Skeletal muscle satellite cell (primary cell): Measurements from ENCODE around the gene KRT14.
"Not testable (repeated sequence)": the region's sequence is repeated elsewhere in the genome, so short reads cannot be mapped to it uniquely, and the experiment has no call there.

ENCODE experiments used
- H3K27me3 ChIP-seq: 2 replicates; pipeline ENCODE4 v1.7.0; 2013; ENCODE audit warnings: low read length; ENCODE audit not compliant: control insufficient read depth, insufficient read depth
- H3K36me3 ChIP-seq: 2 replicates; pipeline ENCODE4 v1.7.0; 2013; ENCODE audit warnings: mild to moderate bottlenecking, control low read depth, low read length; ENCODE audit not compliant: insufficient read depth
- H3K4me1 ChIP-seq: 2 replicates; pipeline ENCODE4 v1.7.0; 2013; ENCODE audit warnings: low read length; ENCODE audit not compliant: control insufficient read depth, insufficient read depth
- H3K4me2 ChIP-seq: 2 replicates; pipeline ENCODE4 v1.7.0; 2013; ENCODE audit warnings: mild to moderate bottlenecking, low read length
- H3K4me3 ChIP-seq: 2 replicates; pipeline ENCODE4 v1.7.0; 2013; ENCODE audit warnings: low read length
- H3K9ac ChIP-seq: 2 replicates; pipeline ENCODE4 v1.7.0; 2013; ENCODE audit warnings: mild to moderate bottlenecking, low read depth, low read length, moderate library complexity
- H3K9me3 ChIP-seq: replicated peaks from 2 replicates; pipeline ENCODE4 v1.7.0; 2013; ENCODE audit warnings: mild to moderate bottlenecking, control low read depth, low read length

Gene KRT14

GRCh38 chr17:41547921-41548843 lies 38.5 kb downstream of the KRT14 start:
- peaks cover 26% of the 10 kb centered on the region for H3K4me1 ChIP-seq
- no peak overlapping the region for H3K4me3 ChIP-seq
- peak overlapping the region; percentile 73 for H3K9ac ChIP-seq

GRCh38 chr17:41547378-41547841 lies 39.3 kb downstream of the KRT14 start:
- Histone ChIP-seq H3K4me1 (peaks cover 26% of the 10 kb centered on the region), H3K9ac (peak overlapping the region; percentile 54), H3K27me3 (no peaks in the 10 kb centered on the region)

More at GRCh38 chr17:41547921-41548843, 38.5 kb downstream of the KRT14 start:
- Histone ChIP-seq H3K4me2 (peak overlapping the region; percentile 53), H3K36me3 (no peaks in the 10 kb centered on the region), H3K27me3 (no peaks in the 10 kb centered on the region), H3K9me3 (no peaks in the 10 kb centered on the region)

GRCh38 chr17:41546819-41547218 lies 39.9 kb downstream of the KRT14 start:
- Histone ChIP-seq H3K36me3 (no peaks in the 10 kb centered on the region), H3K4me2 (no peak overlapping the region), H3K4me3 (no peak overlapping the region)

More at GRCh38 chr17:41547378-41547841, 39.3 kb downstream of the KRT14 start:
- peak overlapping the region; percentile 53 for H3K4me2 ChIP-seq
- H3K4me3 ChIP-seq, result no peak overlapping the region
- H3K36me3 ChIP-seq, result no peaks in the 10 kb centered on the region
- no peaks in the 10 kb centered on the region for H3K9me3 ChIP-seq

GRCh38 chr17:41545829-41546410 lies 40.8 kb downstream of the KRT14 start:
- Histone ChIP-seq H3K36me3 (no peaks in the 10 kb centered on the region), H3K9me3 (no peaks in the 10 kb centered on the region), H3K4me1 (peaks cover 26% of the 10 kb centered on the region), H3K27me3 (no peaks in the 10 kb centered on the region), H3K4me3 (no peak overlapping the region), H3K4me2 (no peak overlapping the region), H3K9ac (no peak overlapping the region)

More at GRCh38 chr17:41546819-41547218, 39.9 kb downstream of the KRT14 start:
- Histone ChIP-seq H3K4me1 (peaks cover 26% of the 10 kb centered on the region), H3K9me3 (no peaks in the 10 kb centered on the region), H3K9ac (no peak overlapping the region), H3K27me3 (no peaks in the 10 kb centered on the region)

GRCh38 chr17:41544935-41545334 lies 41.8 kb downstream of the KRT14 start:
- Histone ChIP-seq H3K36me3 (no peaks in the 10 kb centered on the region), H3K4me1 (peaks cover 26% of the 10 kb centered on the region), H3K27me3 (no peaks in the 10 kb centered on the region), H3K4me3 (no peak overlapping the region), H3K4me2 (no peak overlapping the region), H3K9ac (no peak overlapping the region), H3K9me3 (no peaks in the 10 kb centered on the region)

- no peaks in the 10 kb centered on the region for H3K27me3 ChIP-seq
- no peak overlapping the region for H3K4me2 ChIP-seq
- no peaks in the 10 kb centered on the region for H3K36me3 ChIP-seq
- no peaks in the 10 kb centered on the region for H3K9me3 ChIP-seq
- no peak overlapping the region for H3K9ac ChIP-seq
- H3K4me1 ChIP-seq, result peaks cover 23% of the 10 kb centered on the region
- no peak overlapping the region for H3K4me3 ChIP-seq
Measured at GRCh38 chr17:41544491-41544892, 42.2 kb downstream of the KRT14 start.

- H3K4me1 ChIP-seq, result peaks cover 14% of the 10 kb centered on the region
- H3K4me3 ChIP-seq, result not testable (repeated sequence)
Measured at GRCh38 chr17:41542786-41543185, 43.9 kb downstream of the KRT14 start.

GRCh38 chr17:41542357-41542756 lies 44.3 kb downstream of the KRT14 start:
- H3K4me1 ChIP-seq, result peaks cover 10% of the 10 kb centered on the region
- H3K36me3 ChIP-seq, result no peaks in the 10 kb centered on the region
- H3K27me3 ChIP-seq, result no peaks in the 10 kb centered on the region
- H3K9ac ChIP-seq, result no peak overlapping the region
- no peak overlapping the region for H3K4me3 ChIP-seq
- H3K9me3 ChIP-seq, result no peaks in the 10 kb centered on the region
- H3K4me2 ChIP-seq, result no peak overlapping the region

More at GRCh38 chr17:41542786-41543185, 43.9 kb downstream of the KRT14 start:
- H3K36me3 ChIP-seq, H3K27me3 ChIP-seq, H3K9ac ChIP-seq, H3K4me2 ChIP-seq, H3K9me3 ChIP-seq: not testable (repeated sequence)

GRCh38 chr17:41540921-41541625 lies 45.6 kb downstream of the KRT14 start:
- no peaks in the 10 kb centered on the region for H3K9me3 ChIP-seq
- no peak overlapping the region for H3K4me3 ChIP-seq
- peaks cover 6% of the 10 kb centered on the region for H3K4me1 ChIP-seq
- no peaks in the 10 kb centered on the region for H3K36me3 ChIP-seq
- peaks cover 3% of the 10 kb centered on the region for H3K27me3 ChIP-seq
- H3K4me2 ChIP-seq, result no peak overlapping the region
- H3K9ac ChIP-seq, result no peak overlapping the region

- no peaks in the 10 kb centered on the region for H3K9me3 ChIP-seq
- H3K4me1 ChIP-seq, result peaks cover 6% of the 10 kb centered on the region
- H3K9ac ChIP-seq, result no peak overlapping the region
- no peaks in the 10 kb centered on the region for H3K36me3 ChIP-seq
- H3K4me2 ChIP-seq, result no peak overlapping the region
- no peak overlapping the region for H3K4me3 ChIP-seq
- H3K27me3 ChIP-seq, result peaks cover 12% of the 10 kb centered on the region
Measured at GRCh38 chr17:41539979-41540701, 46.6 kb downstream of the KRT14 start.

GRCh38 chr17:41539071-41539492 lies 47.6 kb downstream of the KRT14 start:
- Histone ChIP-seq H3K9me3 (no peaks in the 10 kb centered on the region), H3K4me2 (no peak overlapping the region), H3K36me3 (no peaks in the 10 kb centered on the region), H3K4me1 (peaks cover 6% of the 10 kb centered on the region), H3K27me3 (peaks cover 16% of the 10 kb centered on the region), H3K4me3 (no peak overlapping the region), H3K9ac (no peak overlapping the region)
